Measurements from ENCODE around the gene NEDD9.

NEDD9 gene

GRCh38 chr6:11227698-11228097 is 4.8 kb downstream of the NEDD9 start:
- peaks cover 84% of the 10 kb centered on the region for H3K4me1 Mint-ChIP-seq
- no peak overlapping the region for H3K4me3 Mint-ChIP-seq
- peak overlapping the region; percentile 11 for H3K27ac Mint-ChIP-seq (ENCODE audit: low read depth)
- H3K27me3 Mint-ChIP-seq = no peaks in the 10 kb centered on the region
- no peak for ATAC-seq (replicated peaks; ENCODE audit: extremely low read depth, poor library complexity, severe bottlenecking)
- DNase-seq (ENCODE audit: low spot score in 2 of 2) = no peak
- peaks cover 23% of the 10 kb centered on the region for H3K36me3 Mint-ChIP-seq (ENCODE audit: insufficient read depth)
- no peaks in the 10 kb centered on the region for H3K9me3 Mint-ChIP-seq

GRCh38 chr6:11226005-11226404 is 6.5 kb downstream of the NEDD9 start:
- Mint-ChIP-seq H3K4me3 (peak overlapping the region; percentile 58), H3K27ac (ENCODE audit: low read depth) (peak overlapping the region; percentile 94)

GRCh38 chr6:11224966-11225463 is 7.5 kb downstream of the NEDD9 start:
- Mint-ChIP-seq H3K4me3 (peak overlapping the region; percentile 76), H3K27me3 (no peaks in the 10 kb centered on the region), H3K9me3 (no peaks in the 10 kb centered on the region), H3K27ac (ENCODE audit: low read depth) (peak overlapping the region; percentile 94), H3K36me3 (ENCODE audit: insufficient read depth) (peaks cover 17% of the 10 kb centered on the region), H3K4me1 (peaks cover 70% of the 10 kb centered on the region)
- peak; percentile 47 for ATAC-seq (replicated peaks; ENCODE audit: extremely low read depth, poor library complexity, severe bottlenecking)
- DNase-seq (ENCODE audit: low spot score in 2 of 2) = no peak

More at GRCh38 chr6:11226005-11226404, 6.5 kb downstream of the NEDD9 start:
- ATAC-seq (replicated peaks; ENCODE audit: extremely low read depth, poor library complexity, severe bottlenecking) (no peak), DNase-seq (ENCODE audit: low spot score in 2 of 2) (no peak)
- Mint-ChIP-seq H3K9me3 (no peaks in the 10 kb centered on the region), H3K27me3 (no peaks in the 10 kb centered on the region), H3K4me1 (peaks cover 80% of the 10 kb centered on the region), H3K36me3 (ENCODE audit: insufficient read depth) (peaks cover 20% of the 10 kb centered on the region)

- Mint-ChIP-seq H3K36me3 (ENCODE audit: insufficient read depth) (peaks cover 17% of the 10 kb centered on the region), H3K27me3 (no peaks in the 10 kb centered on the region), H3K27ac (ENCODE audit: low read depth) (peak overlapping the region; percentile 94), H3K4me1 (peaks cover 71% of the 10 kb centered on the region), H3K9me3 (no peaks in the 10 kb centered on the region), H3K4me3 (peak overlapping the region; percentile 76)
- peak; percentile 88 for ATAC-seq (replicated peaks; ENCODE audit: extremely low read depth, poor library complexity, severe bottlenecking)
- DNase-seq (ENCODE audit: low spot score in 2 of 2) = peak; percentile 19 to 35
These were observed 8.1 kb downstream of the NEDD9 start for GRCh38 chr6:11224252-11224965.

GRCh38 chr6:11223286-11223864 is 9.1 kb downstream of the NEDD9 start:
- Mint-ChIP-seq H3K4me1 (peaks cover 75% of the 10 kb centered on the region), H3K9me3 (no peaks in the 10 kb centered on the region), H3K36me3 (ENCODE audit: insufficient read depth) (peaks cover 18% of the 10 kb centered on the region), H3K4me3 (peak overlapping the region; percentile 76), H3K27me3 (no peaks in the 10 kb centered on the region), H3K27ac (ENCODE audit: low read depth) (peak overlapping the region; percentile 94)
- ATAC-seq (replicated peaks; ENCODE audit: extremely low read depth, poor library complexity, severe bottlenecking) (no peak), DNase-seq (ENCODE audit: low spot score in 2 of 2) (no peak)

- H3K27ac Mint-ChIP-seq (ENCODE audit: low read depth) = peak overlapping the region; percentile 94
These were observed 9.8 kb downstream of the NEDD9 start for GRCh38 chr6:11222385-11223277.

GRCh38 chr6:11221623-11222384 is 10.7 kb downstream of the NEDD9 start:
- peak overlapping the region; percentile 46 for H3K4me3 Mint-ChIP-seq
- peaks cover 75% of the 10 kb centered on the region for H3K4me1 Mint-ChIP-seq
- DNase-seq (ENCODE audit: low spot score in 2 of 2) (no peak), ATAC-seq (replicated peaks; ENCODE audit: extremely low read depth, poor library complexity, severe bottlenecking) (no peak)
- no peaks in the 10 kb centered on the region for H3K27me3 Mint-ChIP-seq
- no peaks in the 10 kb centered on the region for H3K9me3 Mint-ChIP-seq
- peak overlapping the region; percentile 94 for H3K27ac Mint-ChIP-seq (ENCODE audit: low read depth)
- H3K36me3 Mint-ChIP-seq (ENCODE audit: insufficient read depth) = peaks cover 24% of the 10 kb centered on the region

More at GRCh38 chr6:11222385-11223277, 9.8 kb downstream of the NEDD9 start:
- peak; percentile 37 for ATAC-seq (replicated peaks; ENCODE audit: extremely low read depth, poor library complexity, severe bottlenecking)
- Mint-ChIP-seq H3K36me3 (ENCODE audit: insufficient read depth) (peaks cover 24% of the 10 kb centered on the region), H3K9me3 (no peaks in the 10 kb centered on the region), H3K4me3 (peak overlapping the region; percentile 46), H3K27me3 (no peaks in the 10 kb centered on the region), H3K4me1 (peaks cover 75% of the 10 kb centered on the region)
- DNase-seq (ENCODE audit: low spot score in 2 of 2) = no peak

- H3K27ac Mint-ChIP-seq (ENCODE audit: low read depth) = no peak overlapping the region
- H3K4me1 Mint-ChIP-seq = peaks cover 69% of the 10 kb centered on the region
- DNase-seq (ENCODE audit: low spot score in 2 of 2) = no peak
These were observed 13.1 kb downstream of the NEDD9 start for GRCh38 chr6:11219400-11219834.

GRCh38 chr6:11218538-11219399 is 13.7 kb downstream of the NEDD9 start:
- H3K4me1 Mint-ChIP-seq = peaks cover 65% of the 10 kb centered on the region
- DNase-seq (ENCODE audit: low spot score in 2 of 2) (no peak), ATAC-seq (replicated peaks; ENCODE audit: extremely low read depth, poor library complexity, severe bottlenecking) (no peak)
- peaks cover 18% of the 10 kb centered on the region for H3K36me3 Mint-ChIP-seq (ENCODE audit: insufficient read depth)
- no peaks in the 10 kb centered on the region for H3K9me3 Mint-ChIP-seq
- no peaks in the 10 kb centered on the region for H3K27me3 Mint-ChIP-seq
- no peak overlapping the region for H3K4me3 Mint-ChIP-seq
- peak overlapping the region; percentile 23 for H3K27ac Mint-ChIP-seq (ENCODE audit: low read depth)

More at GRCh38 chr6:11219400-11219834, 13.1 kb downstream of the NEDD9 start:
- no peak for ATAC-seq (replicated peaks; ENCODE audit: extremely low read depth, poor library complexity, severe bottlenecking)
- no peaks in the 10 kb centered on the region for H3K9me3 Mint-ChIP-seq
- no peaks in the 10 kb centered on the region for H3K27me3 Mint-ChIP-seq
- peaks cover 18% of the 10 kb centered on the region for H3K36me3 Mint-ChIP-seq (ENCODE audit: insufficient read depth)
- H3K4me3 Mint-ChIP-seq = no peak overlapping the region

GRCh38 chr6:11218102-11218442 is 14.4 kb downstream of the NEDD9 start:
- Mint-ChIP-seq H3K4me1 (peaks cover 63% of the 10 kb centered on the region), H3K4me3 (no peak overlapping the region), H3K9me3 (no peaks in the 10 kb centered on the region), H3K27ac (ENCODE audit: low read depth) (peak overlapping the region; percentile 23), H3K36me3 (ENCODE audit: insufficient read depth) (peaks cover 21% of the 10 kb centered on the region), H3K27me3 (no peaks in the 10 kb centered on the region)
- ATAC-seq (replicated peaks; ENCODE audit: extremely low read depth, poor library complexity, severe bottlenecking) = no peak
- DNase-seq (ENCODE audit: low spot score in 2 of 2) = no peak

GRCh38 chr6:11217360-11218101 is 14.9 kb downstream of the NEDD9 start:
- peaks cover 24% of the 10 kb centered on the region for H3K36me3 Mint-ChIP-seq (ENCODE audit: insufficient read depth)
- DNase-seq (ENCODE audit: low spot score in 2 of 2) = no peak
- no peak for ATAC-seq (replicated peaks; ENCODE audit: extremely low read depth, poor library complexity, severe bottlenecking)
- no peak overlapping the region for H3K4me3 Mint-ChIP-seq
- H3K4me1 Mint-ChIP-seq = peaks cover 62% of the 10 kb centered on the region
- no peaks in the 10 kb centered on the region for H3K9me3 Mint-ChIP-seq
- H3K27me3 Mint-ChIP-seq = no peaks in the 10 kb centered on the region
- H3K27ac Mint-ChIP-seq (ENCODE audit: low read depth) = peak overlapping the region; percentile 23

All from central memory CD8-positive, alpha-beta T cell (primary cell).